HG03280 (cell line): Measurements from ENCODE around the gene SLC16A9.
"Not testable (repeated sequence)": the region's sequence is repeated elsewhere in the genome, so short reads cannot be mapped to it uniquely, and the experiment has no call there.

Experiments used
- ATAC-seq: cut with Tn5 transposase; IDR thresholded peaks from one replicate; pipeline ENCODE4 v1.9.1; 2021; ENCODE audit warnings: mild to moderate bottlenecking, moderate library complexity; ENCODE audit not compliant: unreplicated experiment

SLC16A9 gene, protein sequence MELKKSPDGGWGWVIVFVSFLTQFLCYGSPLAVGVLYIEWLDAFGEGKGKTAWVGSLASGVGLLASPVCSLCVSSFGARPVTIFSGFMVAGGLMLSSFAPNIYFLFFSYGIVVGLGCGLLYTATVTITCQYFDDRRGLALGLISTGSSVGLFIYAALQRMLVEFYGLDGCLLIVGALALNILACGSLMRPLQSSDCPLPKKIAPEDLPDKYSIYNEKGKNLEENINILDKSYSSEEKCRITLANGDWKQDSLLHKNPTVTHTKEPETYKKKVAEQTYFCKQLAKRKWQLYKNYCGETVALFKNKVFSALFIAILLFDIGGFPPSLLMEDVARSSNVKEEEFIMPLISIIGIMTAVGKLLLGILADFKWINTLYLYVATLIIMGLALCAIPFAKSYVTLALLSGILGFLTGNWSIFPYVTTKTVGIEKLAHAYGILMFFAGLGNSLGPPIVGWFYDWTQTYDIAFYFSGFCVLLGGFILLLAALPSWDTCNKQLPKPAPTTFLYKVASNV

DNA sequence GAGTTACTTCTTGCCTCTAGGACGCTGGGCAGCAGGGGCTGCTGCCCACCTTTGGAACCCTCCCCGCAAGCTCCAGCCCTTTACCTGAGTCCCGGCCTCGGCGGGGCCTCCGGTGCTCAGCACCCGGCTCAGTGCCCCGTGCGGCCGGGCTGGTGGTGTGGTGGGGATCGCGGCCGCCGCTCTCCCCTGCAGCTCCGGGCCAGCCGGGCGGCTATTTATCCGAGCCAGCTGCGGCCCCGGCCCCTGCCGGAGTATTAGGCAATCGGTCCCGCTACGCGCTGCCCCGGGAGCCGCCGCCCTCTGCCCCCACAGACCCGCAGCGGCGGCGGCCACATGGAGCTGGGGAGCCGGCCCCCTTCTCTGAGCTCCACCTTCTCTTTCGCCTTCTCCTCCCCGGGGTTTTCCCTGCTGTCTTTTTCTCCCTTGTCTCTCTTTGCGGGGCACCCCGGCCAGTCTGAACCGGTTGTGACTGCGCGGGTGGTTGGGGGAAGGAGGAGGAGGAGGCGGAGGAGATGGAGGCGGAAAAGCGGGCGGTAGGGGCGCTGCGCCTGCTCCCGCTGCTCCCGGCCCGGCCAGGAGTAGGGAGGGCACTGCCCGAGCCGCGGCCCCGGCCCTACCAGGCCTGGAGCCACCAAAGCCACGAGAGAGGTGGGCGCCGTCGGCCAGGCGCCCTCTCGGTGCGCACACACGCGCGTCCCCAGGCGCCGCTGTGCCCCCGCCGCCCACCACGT lies at the start of gene SLC16A9:
SLC16A9 (minus strand) TSS at position 456 of the 731 bp plus-strand sequence. CDS start 25,559 bp downstream, outside the sequence.
- peak; percentile 61 for ATAC-seq

DNA sequence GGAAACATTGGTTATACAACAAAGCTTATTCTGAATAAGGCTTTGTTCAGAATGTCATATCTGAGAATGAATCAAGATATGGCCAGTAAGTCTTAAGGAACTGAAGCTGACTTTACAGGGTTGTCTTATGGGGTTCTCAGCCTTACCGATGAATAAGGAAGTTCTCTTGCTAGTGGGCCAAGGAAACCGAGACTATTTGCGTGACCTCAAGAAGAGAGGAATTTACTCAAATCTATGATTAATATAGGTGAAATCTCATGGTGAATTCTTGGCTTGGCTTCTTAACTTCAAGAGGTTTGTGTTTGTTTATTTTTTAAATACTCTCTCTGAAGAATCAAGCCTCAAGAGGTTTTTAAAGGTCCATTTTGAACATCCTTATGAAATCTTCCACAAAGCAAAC lies 48.3 kb upstream of the SLC16A9 start:
- no peak for ATAC-seq

DNA sequence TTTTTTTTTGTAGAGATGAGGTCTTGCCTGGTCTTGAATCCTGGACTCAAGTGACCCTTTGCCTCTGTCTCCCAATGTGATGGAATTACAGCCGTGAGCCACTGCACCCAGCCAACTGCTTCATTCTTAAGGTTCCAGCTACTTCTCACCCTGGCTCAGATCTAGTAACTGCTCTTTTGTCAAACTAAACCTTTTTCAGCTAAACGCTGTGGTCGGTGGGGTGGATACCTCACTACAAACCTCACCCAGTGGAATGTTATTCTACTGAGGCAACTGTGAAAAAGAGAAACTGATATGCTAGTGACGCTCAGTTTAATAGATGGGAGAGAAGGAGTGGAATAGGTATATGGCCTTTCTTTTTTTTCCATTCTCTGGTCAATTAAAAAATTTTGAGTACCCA lies 45.3 kb upstream of the SLC16A9 start:
- ATAC-seq: no peak

DNA sequence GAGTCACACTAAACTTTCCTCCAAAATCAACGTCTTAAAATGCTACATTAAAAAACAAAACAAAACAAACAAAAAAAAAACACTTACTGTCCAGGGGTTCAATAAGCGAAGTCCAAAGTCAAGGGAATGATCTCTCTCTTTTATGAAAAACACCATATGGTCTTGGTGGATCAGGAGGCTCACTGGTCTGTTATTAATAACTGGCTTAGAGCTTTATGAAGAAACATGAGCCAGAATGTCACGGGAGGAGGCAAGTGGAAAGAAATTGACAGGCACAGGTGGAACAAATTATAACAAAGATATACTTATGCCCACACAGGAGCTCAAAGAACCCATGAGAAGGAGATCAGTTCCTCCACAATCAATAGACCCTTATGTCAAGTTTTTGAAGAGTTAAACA lies 43.6 kb upstream of the SLC16A9 start, which contains the start of gene MRLN:
MRLN (minus strand) TSS at position 189 of the 400 bp plus-strand sequence.
- ATAC-seq: no peak

DNA sequence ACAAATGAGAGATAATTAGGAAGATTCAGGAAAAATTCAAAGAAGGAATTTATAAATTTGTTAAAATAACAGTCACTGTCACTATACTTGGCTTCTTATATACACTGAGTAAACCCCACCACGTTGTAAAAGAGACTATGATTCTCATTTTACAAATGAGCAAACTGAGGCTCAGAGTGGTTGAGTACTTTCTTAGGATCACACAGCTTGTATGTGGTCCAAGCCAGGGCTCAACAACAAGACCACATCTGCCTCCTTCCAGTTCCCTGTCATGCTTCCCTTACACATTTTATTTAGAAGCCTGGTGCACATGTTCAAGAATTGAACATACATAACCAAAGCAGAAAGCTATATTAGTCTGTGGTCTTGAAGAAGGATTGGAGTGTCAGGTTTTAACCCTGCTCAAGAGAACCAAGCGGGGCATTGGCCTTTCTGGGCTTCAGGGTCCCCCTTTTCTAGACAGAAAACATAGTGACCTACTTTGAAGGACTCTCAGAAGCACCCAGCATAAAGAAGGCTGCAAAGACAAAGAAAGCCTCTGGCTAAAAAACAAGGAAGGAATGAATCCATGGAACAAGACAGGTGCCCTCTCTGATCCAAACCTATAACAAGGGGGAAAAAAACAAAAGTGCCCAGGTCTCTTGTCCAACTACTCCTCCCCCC lies 42.8 kb upstream of the SLC16A9 start:
- ATAC-seq: no peak

DNA sequence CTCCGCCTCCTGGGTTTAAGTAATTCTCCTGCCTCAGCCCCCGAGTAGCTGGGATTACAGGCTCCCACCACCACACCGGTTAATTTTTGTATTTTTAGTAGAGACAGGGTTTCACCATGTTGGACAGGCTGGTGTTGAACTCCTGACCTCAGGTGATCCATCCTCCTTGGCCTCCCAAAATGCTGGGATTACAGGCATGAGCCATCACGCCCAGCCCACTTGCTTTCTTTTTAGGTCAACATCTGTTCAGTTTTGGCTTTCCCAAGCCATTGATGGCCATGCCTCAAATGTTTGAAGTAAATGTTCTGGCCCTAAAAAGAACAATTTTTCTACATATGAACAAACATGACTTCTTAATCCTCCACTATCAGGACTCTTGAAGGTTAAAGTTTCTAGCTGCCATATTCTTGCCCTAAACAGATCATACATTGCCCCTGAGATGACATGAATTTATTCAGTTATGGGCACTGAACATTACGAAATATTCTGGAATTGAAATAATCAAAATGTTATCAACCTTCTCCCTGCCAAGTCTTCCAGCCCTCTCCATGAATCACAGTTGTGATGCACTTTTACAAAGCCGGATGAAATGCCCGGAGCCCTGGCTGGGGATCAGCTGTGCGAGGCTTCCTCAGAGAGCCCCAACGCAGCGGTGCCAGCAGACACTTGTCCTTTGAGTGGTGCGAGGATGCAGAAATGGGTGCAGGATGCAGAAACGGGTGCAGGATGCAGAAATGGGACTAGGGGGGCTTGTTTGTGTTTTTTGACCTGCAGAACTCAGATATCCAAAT lies 40.7 kb upstream of the SLC16A9 start:
- ATAC-seq: no peak

DNA sequence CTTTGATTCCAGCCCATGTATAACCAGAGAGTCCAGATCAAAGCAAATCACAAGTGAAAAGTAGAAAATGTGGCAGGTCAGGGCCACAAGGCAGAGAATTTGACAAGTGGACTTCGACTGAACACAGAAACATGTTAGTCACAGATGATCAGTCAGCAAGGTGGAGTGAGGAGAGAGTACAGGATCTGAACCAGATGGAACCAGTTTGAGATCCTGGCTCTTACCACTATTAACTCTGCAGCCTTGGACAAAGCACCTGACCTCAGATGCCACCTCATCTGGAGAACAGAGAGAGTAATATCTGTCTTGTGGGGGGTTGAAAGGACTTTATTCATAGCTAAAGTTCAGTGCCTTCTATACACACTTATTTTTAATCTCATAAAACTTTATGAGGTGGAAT lies 39.2 kb upstream of the SLC16A9 start:
- ATAC-seq: no peak

DNA sequence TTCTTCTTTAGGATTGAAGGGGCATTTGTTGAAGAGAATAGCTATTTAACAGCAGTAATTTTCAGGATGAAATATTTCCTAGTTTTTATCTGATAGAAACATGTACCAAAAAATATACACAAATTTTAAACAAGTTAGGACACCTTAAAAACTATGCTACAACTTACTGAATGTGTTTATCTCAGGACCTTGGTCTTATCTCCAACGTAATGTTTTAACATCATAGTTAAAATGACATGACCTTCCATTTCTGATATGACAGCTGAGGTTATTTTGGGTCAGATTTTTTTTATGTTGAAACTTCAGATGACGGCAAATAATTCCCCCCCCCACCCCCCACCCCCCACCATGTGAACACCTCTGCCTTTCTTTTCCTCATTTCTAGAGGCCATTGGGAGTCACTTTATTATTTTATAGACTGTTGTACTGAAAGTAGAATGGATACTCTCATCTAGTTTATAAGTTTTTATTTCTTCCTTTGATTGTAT lies 35.6 kb upstream of the SLC16A9 start:
- no peak for ATAC-seq

DNA sequence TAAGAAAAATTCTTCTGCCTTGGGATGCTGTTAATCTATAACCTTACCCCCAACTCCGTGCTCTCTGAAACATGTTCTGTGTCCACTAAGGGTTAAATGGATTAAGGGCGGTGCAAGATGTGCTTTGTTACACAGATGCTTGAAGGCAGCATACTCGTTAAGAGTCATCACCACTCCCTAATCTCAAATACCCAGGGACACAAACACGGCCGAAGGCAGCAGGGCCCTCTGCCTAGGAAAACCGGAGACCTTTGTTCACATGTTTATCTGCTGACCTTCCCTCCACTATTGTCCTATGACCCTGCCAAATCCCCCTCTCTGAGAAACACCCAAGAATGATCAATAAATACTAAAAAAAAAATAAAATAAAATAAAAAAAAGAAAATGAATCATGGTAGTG lies 35.1 kb upstream of the SLC16A9 start:
- not testable (repeated sequence) for ATAC-seq

DNA sequence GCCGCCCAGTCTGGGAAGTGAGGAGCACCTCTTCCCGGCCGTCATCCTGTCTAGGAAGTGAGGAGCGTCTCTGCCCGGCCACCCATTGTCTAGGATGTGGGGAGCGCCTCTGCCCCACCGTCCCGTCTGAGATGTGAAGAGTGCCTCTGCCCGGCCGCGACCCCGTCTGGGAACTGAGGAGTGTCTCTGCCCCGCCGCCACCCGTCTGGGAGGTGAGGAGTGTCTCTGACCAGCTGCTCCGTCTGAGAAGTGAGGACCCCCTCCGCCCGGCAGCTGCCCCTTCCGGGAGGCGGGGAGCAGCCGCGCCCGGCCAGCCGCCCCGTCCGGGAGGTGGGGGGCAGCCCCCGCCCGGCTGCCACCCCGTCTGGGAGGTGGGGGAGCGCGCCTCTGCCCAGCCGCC lies 34.5 kb upstream of the SLC16A9 start:
- ATAC-seq: not testable (repeated sequence)

DNA sequence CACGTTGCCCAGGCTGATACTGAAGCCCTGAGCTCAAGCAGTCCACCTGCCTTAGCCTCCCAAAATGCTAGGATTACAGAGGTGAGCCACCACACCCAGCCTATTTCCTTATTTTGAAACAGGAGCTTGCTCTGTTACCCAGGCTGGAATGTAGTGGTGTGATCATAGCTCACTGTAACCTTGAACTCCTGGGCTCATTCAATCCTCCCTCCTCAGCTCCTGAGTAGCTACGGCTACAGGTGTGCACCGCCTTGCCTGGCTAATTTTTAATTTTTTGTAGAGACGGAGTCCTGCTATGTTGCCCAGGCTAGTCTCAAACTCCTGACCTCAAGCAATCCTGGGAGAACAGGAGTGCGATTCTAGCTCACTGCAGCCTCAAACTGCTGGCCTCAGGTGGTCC lies 31.9 kb upstream of the SLC16A9 start:
- no peak for ATAC-seq

DNA sequence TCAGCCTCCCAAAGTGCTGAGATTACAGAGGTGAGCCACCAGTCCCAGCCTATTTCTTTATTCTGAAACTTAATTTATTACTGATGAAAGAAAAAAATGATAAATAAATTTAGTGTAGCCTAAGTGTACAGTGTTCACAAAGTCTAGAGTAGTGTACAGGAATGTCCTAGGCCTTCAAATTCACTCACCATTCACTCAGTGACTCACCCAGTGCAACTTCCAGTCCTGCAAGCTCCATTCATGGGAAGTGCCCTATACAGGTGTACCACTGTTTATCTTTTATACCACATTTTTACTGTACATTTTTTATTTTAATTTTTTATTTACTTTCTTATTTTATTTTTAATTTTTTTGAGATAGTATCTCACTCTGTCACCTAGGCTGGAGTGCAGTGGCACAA lies 31.4 kb upstream of the SLC16A9 start:
- no peak for ATAC-seq

DNA sequence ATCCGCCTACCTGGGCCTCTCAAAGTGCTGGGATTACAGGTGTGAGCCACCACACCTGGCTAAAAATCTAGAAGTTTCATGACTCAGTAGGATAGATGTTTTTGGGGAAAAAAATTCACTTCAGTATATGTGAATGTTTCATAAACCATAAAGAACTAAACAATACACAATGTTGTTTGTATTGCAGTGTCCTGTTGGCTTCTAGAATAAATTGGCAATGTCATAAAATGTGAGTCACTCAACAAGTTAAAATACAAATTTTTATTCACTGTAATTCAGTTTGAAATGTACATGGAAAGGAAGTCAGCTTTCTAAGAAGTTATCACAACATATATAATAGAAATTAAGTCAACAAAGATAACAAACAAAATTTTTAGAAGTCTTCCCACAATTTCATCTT lies 27.1 kb upstream of the SLC16A9 start:
- no peak for ATAC-seq

DNA sequence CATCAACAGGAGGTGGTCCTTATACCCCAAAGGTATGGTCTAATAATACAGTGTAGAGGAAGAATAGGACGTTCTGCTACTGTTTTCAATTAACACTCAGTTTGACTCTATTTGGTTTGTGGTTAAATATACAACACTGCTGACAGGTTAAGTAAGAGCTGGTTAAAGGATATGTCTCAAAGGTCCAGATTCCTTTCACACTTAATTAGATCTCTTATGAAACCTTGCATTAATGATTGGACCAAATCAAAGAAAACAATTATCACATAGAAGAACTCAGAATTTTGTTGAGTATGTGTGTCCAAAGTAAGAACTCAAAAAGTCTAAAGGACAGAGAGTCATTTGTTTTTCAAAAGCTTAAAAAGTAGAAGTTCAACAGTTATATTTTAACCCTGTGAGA lies 25.6 kb upstream of the SLC16A9 start:
- ATAC-seq: no peak

DNA sequence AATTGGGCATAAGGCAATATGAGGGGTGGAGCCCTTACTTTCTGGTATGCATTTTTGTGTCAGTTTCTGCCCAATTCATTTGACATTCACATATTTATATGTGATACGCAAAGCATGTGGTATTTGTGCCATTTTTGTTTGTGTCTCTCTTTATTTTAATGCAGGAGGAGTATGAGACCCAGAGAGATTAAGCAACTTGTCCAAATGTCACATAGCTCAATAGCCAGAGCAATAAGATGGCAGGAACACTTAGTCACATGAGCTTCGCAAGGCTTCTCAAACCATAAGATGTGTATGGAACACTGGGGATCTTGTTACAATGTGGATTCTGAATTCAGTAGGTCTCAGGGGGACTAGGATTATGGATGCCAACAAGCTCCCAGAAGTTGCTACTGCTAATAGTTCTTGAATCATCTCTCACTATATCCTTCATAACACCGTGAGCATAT lies 24.4 kb upstream of the SLC16A9 start:
- no peak for ATAC-seq

DNA sequence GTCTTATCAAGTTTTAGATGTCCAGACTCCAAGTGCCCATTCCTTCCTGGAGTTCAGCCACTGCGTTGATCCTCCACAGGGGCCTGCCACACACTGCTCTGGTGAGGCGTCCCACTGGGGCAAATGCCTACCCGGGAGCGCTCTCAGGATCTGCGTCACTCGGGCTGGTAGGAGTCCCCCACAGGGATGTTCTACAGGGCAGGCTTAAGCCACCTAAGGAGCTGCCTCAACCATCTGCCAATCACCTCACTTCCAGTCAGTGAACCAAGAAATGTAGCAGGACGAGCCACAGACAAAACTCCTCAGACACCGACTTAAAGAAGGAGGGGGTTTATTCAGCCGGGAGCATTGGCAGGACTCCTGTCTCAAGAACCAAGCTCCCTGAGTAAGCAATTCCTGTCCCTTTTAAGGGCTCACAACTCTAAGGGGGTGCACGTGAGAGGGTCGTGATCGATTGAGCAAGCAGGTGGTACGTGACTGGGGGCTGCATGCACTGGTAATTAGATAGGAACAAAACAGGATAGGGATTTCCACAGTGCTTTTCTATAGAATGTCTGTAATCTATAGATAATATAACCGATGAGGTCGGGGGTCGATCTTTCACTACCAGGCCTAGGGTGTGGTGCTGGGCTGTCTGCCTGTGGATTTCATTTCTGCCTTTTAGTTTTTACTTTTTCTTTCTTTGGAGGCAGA lies 23.8 kb upstream of the SLC16A9 start:
- not testable (repeated sequence) for ATAC-seq

DNA sequence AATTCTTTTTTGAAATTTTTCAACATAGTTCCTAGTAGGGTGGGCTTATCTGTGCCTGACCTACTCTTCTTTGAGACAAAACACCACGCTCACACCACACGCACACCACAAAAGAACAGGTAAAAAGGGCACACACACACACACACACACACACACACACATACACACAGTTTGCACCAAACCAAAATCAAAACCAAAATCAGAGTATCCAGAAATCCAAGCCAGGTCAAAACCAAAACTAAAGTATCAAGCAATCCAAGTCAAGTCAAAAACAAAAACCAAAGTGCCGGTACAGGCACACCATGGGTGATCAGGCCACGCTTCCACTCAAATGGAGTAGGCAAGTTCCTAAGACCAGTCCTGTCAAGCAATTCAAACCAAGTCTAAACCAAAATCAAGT lies 23.2 kb upstream of the SLC16A9 start:
- not testable (repeated sequence) for ATAC-seq

DNA sequence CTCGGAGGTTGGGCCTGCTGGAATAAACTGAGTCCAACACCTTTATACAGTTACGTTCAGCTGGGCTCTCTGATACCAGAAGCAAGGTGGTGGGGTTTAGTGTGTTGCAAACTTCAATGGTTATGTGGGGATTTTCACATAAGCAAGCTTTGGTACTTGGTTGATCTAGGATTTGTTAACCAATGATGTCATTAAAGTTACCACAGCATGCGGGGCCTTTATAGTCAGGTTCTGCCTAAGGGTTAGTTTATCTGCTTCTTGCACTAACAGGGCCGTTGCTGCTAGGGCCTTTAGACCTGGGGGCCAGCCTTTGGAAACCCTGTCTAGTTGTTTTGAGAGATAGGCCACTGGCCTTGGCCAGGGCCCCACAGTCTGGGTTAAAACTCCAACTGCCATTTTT lies 19.5 kb upstream of the SLC16A9 start:
- ATAC-seq: not testable (repeated sequence)

DNA sequence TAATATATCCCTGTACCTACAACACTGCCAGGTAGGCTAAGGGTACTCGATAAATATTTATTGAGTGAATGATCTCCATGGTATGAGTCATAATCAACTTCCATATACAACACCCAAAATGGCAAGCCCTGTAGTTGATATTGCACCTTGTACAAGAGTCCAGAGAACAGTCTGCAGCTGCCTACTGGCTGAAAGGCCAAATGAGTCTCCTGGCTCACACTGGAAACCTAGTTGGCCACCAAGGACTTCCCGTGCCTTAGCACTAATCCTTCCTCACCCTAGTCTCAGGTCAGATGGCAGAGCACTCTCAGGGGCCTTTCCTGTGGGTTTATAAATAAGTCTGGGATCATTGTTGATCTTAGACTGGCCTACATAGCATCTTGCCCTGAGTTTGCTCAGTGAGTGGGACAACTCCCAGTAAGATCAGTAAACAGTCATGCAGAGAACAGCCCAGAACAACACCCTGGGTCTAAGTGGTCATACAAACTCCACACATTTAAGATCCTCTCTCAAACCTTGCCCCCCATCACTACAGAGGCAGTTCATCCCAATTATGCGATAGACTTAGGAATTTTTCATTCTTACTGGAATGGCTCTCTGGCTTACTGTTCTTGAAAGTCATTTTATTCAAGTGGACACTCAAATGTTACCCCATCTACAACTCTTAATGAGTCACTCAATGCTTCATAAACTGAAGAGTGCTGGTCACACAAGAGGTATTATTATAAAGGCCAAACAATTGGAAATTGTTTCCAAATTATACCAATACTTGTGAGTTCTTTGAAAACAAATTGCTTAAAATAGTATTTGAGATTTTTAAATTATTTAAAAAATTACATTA lies 14.7 kb upstream of the SLC16A9 start:
- no peak for ATAC-seq
